ENCODE results near the gene TOP2B.

The TOP2B gene

DNA sequence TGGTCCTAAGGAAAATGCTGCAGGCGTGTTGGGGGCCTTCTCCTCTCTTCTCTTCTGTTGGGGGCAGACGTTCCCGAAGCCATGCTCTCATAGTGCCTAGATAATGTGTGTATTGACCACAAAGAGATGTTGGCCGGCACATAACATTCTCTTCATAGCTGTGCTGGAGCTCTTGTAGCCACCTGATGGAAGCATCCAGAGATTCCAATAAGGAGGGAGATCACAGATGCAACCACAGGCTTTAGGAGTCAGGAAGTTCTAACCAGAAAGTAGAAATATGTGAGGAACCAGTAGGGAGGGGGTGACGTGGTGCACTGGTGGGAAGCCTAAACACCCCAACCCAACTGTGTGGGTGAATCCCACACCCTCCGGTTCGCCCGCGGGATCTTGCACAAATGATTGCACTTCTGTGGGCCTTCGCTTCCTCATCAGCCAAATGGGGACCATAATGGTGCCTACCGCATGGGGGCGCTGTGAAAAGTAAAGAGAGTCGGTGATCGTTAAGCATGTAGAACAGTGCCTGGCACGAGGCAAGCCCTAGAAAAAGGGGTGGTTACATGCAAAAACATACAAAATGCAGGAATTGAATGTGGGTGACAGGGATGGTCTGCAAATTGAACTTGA lies 87.8 kb downstream of the TOP2B start:
- Histone ChIP-seq H3K36me3 (ENCODE audit: insufficient read depth, low read length) (no peaks in the 10 kb centered on the region), H3K9ac (ENCODE audit: low read length) (no peak overlapping the region), H3K9me3 (ENCODE audit: low read length) (no peaks in the 10 kb centered on the region), H3K4me3 (ENCODE audit: low read depth in 1 of 2, low read length in 2 of 2) (no peak overlapping the region), H3K27me3 (ENCODE audit: control insufficient read depth in 1 of 2, insufficient read depth in 2 of 2, low read length in 2 of 2) (no peaks in the 10 kb centered on the region), H3K27ac (ENCODE audit: low read depth, low read length) (no peak overlapping the region), H3K4me1 (ENCODE audit: insufficient read depth, low read length) (no peaks in the 10 kb centered on the region)

GRCh38 chr3:25576146-25576545 lies 88.6 kb downstream of the TOP2B start:
- H3K4me1 ChIP-seq (ENCODE audit: insufficient read depth, low read length), result no peaks in the 10 kb centered on the region
- H3K27ac ChIP-seq (ENCODE audit: low read depth, low read length), result no peak overlapping the region
- H3K36me3 ChIP-seq (ENCODE audit: insufficient read depth, low read length), result peaks cover 3% of the 10 kb centered on the region
- no peak overlapping the region for H3K9ac ChIP-seq (ENCODE audit: low read length)
- no peaks in the 10 kb centered on the region for H3K27me3 ChIP-seq (ENCODE audit: control insufficient read depth in 1 of 2, insufficient read depth in 2 of 2, low read length in 2 of 2)
- no peaks in the 10 kb centered on the region for H3K9me3 ChIP-seq (ENCODE audit: low read length)
- H3K4me3 ChIP-seq (ENCODE audit: low read depth in 1 of 2, low read length in 2 of 2), result no peak overlapping the region

DNA sequence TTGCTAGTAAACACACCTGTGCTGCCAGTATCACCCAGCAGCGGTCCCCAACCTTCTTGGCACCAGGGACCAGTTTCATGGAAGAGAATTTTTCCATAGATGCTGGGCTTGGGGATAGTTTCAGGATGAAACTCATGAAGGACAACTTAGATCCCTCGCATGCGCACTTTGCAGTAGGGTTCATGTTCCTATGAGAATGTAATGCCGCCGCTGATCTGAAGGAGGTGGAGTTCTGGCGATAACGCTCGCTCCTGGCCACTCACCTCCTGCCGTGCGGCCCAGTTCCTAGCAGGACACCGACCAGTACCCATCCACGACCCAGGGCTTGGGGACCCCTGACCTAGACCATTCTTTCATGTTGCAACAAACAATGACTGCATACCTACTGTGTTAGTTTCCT lies 89.7 kb downstream of the TOP2B start:
- H3K27ac ChIP-seq (ENCODE audit: low read depth, low read length), result no peak overlapping the region
- H3K4me1 ChIP-seq (ENCODE audit: insufficient read depth, low read length), result no peaks in the 10 kb centered on the region
- no peaks in the 10 kb centered on the region for H3K9me3 ChIP-seq (ENCODE audit: low read length)

GRCh38 chr3:25574172-25574765 lies 90.4 kb downstream of the TOP2B start:
- Histone ChIP-seq H3K9ac (ENCODE audit: low read length) (no peak overlapping the region), H3K27ac (ENCODE audit: low read depth, low read length) (no peak overlapping the region), H3K4me1 (ENCODE audit: insufficient read depth, low read length) (no peaks in the 10 kb centered on the region), H3K4me3 (ENCODE audit: low read depth in 1 of 2, low read length in 2 of 2) (no peak overlapping the region), H3K36me3 (ENCODE audit: insufficient read depth, low read length) (peaks cover 12% of the 10 kb centered on the region), H3K27me3 (ENCODE audit: control insufficient read depth in 1 of 2, insufficient read depth in 2 of 2, low read length in 2 of 2) (no peaks in the 10 kb centered on the region), H3K9me3 (ENCODE audit: low read length) (no peaks in the 10 kb centered on the region)

More for the DNA sequence above, 89.7 kb downstream of the TOP2B start:
- Histone ChIP-seq H3K27me3 (ENCODE audit: control insufficient read depth in 1 of 2, insufficient read depth in 2 of 2, low read length in 2 of 2) (no peaks in the 10 kb centered on the region), H3K4me3 (ENCODE audit: low read depth in 1 of 2, low read length in 2 of 2) (no peak overlapping the region), H3K36me3 (ENCODE audit: insufficient read depth, low read length) (peaks cover 11% of the 10 kb centered on the region), H3K9ac (ENCODE audit: low read length) (no peak overlapping the region)

- Histone ChIP-seq H3K9me3 (ENCODE audit: low read length) (no peaks in the 10 kb centered on the region), H3K36me3 (ENCODE audit: insufficient read depth, low read length) (peaks cover 12% of the 10 kb centered on the region), H3K27me3 (ENCODE audit: control insufficient read depth in 1 of 2, insufficient read depth in 2 of 2, low read length in 2 of 2) (no peaks in the 10 kb centered on the region), H3K9ac (ENCODE audit: low read length) (no peak overlapping the region), H3K27ac (ENCODE audit: low read depth, low read length) (no peak overlapping the region), H3K4me1 (ENCODE audit: insufficient read depth, low read length) (no peaks in the 10 kb centered on the region), H3K4me3 (ENCODE audit: low read depth in 1 of 2, low read length in 2 of 2) (no peak overlapping the region)
Measured at GRCh38 chr3:25573386-25574171, 91.1 kb downstream of the TOP2B start.

GRCh38 chr3:25572919-25573385 lies 91.8 kb downstream of the TOP2B start:
- no peak overlapping the region for H3K9ac ChIP-seq (ENCODE audit: low read length)
- H3K36me3 ChIP-seq (ENCODE audit: insufficient read depth, low read length), result peaks cover 12% of the 10 kb centered on the region
- no peak overlapping the region for H3K4me3 ChIP-seq (ENCODE audit: low read depth in 1 of 2, low read length in 2 of 2)
- no peaks in the 10 kb centered on the region for H3K27me3 ChIP-seq (ENCODE audit: control insufficient read depth in 1 of 2, insufficient read depth in 2 of 2, low read length in 2 of 2)
- no peaks in the 10 kb centered on the region for H3K9me3 ChIP-seq (ENCODE audit: low read length)
- no peak overlapping the region for H3K27ac ChIP-seq (ENCODE audit: low read depth, low read length)
- H3K4me1 ChIP-seq (ENCODE audit: insufficient read depth, low read length), result no peaks in the 10 kb centered on the region

DNA sequence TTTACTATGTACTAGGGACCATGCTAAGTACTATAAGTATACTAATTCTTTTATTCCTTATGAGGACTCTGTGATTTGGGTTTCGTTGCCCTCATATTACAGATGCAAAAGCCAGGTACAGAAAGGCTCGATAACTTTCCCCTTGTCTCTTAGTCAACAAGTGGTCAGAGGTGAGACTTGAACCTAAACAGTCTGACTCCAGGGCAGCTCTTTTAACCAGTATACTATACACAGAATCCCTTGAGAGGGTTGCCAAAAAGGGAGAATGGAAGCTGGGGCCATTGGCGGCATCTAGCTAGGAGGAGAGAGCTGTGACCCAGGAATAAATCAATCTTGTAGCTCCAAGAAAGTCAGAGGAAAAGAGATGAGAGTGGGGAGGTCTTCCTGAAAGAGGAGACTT lies 92.4 kb downstream of the TOP2B start:
- Histone ChIP-seq H3K4me1 (ENCODE audit: insufficient read depth, low read length) (no peaks in the 10 kb centered on the region), H3K9ac (ENCODE audit: low read length) (no peak overlapping the region), H3K4me3 (ENCODE audit: low read depth in 1 of 2, low read length in 2 of 2) (no peak overlapping the region), H3K36me3 (ENCODE audit: insufficient read depth, low read length) (peaks cover 12% of the 10 kb centered on the region), H3K9me3 (ENCODE audit: low read length) (no peaks in the 10 kb centered on the region), H3K27ac (ENCODE audit: low read depth, low read length) (no peak overlapping the region), H3K27me3 (ENCODE audit: control insufficient read depth in 1 of 2, insufficient read depth in 2 of 2, low read length in 2 of 2) (no peaks in the 10 kb centered on the region)

DNA sequence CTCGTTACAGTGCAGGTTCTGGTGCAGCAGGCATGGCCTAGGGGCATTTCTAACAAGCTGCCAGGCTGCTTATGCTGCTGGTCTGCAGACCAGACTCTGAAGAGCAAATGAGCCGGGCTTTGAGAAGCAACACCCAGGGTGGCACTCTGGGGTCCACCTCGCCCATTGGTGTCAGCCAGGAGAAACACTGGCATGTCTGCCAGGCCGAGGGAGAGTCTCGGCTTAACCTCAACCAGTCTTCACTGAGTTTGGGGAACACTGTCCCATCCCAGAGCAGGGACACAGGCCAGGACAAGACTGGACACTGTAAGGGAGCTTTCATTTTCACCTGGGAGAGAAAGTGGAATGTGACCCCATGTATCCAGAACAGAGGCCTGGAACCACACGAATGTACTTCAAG lies 93.4 kb downstream of the TOP2B start:
- H3K36me3 ChIP-seq (ENCODE audit: insufficient read depth, low read length), result peaks cover 12% of the 10 kb centered on the region
- H3K27me3 ChIP-seq (ENCODE audit: control insufficient read depth in 1 of 2, insufficient read depth in 2 of 2, low read length in 2 of 2), result no peaks in the 10 kb centered on the region
- no peaks in the 10 kb centered on the region for H3K9me3 ChIP-seq (ENCODE audit: low read length)
- no peaks in the 10 kb centered on the region for H3K4me1 ChIP-seq (ENCODE audit: insufficient read depth, low read length)
- no peak overlapping the region for H3K4me3 ChIP-seq (ENCODE audit: low read depth in 1 of 2, low read length in 2 of 2)
- H3K9ac ChIP-seq (ENCODE audit: low read length), result no peak overlapping the region
- no peak overlapping the region for H3K27ac ChIP-seq (ENCODE audit: low read depth, low read length)

DNA sequence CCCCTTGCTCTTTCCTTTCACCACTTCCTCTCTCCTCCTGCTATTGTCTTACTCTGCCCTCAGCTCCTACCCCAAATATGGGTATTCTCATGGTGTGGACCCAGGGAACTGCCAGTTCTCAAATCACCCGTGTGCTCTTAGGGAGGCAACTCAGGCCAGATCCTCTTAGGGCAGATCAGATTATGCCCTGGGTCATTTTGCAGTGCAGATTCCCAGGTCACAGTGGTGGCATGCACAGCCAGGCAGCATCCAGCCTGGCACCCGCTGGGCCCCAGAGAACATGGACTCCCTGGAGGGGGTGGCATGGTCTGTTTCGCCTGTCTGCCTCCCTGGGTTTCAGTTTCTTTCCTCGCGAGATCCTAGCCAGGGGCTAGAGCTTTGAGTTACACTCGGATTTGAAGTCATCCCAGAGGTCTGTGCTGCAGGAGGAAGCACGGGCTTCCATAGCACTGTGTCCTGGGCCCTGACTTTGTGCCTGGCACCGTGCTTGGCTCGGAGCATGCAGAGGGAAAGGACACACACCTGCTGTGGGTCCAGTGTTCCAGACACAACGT lies 96.1 kb downstream of the TOP2B start:
- H3K36me3 ChIP-seq (ENCODE audit: insufficient read depth, low read length), result peaks cover 12% of the 10 kb centered on the region
- no peaks in the 10 kb centered on the region for H3K9me3 ChIP-seq (ENCODE audit: low read length)
- H3K4me1 ChIP-seq (ENCODE audit: insufficient read depth, low read length), result no peaks in the 10 kb centered on the region
- no peak overlapping the region for H3K9ac ChIP-seq (ENCODE audit: low read length)
- H3K4me3 ChIP-seq (ENCODE audit: low read depth in 1 of 2, low read length in 2 of 2), result no peak overlapping the region
- H3K27ac ChIP-seq (ENCODE audit: low read depth, low read length), result no peak overlapping the region
- H3K27me3 ChIP-seq (ENCODE audit: control insufficient read depth in 1 of 2, insufficient read depth in 2 of 2, low read length in 2 of 2), result no peaks in the 10 kb centered on the region

DNA sequence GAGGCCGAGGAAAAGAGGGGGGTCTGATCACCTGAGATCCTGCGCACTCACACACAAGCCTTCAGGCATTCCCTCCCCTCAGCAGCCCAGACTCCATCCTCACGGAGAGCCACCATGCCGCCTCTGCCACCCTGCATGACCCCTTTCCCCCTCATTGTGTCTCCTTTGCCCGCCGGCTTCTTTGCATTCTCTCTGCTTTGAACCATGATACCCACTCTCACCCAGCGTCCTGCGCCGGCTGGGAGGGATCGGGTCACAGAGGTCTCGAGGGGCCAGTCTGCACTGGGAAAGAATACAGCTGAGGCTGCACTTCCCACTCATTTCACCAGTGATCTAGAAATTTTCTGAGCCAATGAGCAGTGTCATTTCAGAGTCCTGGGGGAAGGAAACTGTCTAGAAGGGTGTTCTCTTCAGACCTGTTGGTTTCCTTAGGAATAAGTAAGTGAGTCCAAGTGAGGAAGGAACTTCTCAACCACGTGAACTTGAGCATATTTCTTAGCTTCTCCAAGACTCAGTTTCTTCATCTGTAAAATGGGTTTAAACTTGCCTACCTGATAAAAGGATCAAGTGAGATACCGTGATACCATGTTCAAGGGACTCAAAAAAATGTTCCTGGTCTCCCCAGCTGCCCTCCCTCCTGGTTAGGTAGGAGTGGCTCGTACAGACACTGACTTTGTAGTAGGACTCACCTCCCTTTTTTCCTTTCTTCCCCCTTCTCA lies 96.7 kb downstream of the TOP2B start:
- Histone ChIP-seq H3K36me3 (ENCODE audit: insufficient read depth, low read length) (peaks cover 12% of the 10 kb centered on the region), H3K27me3 (ENCODE audit: control insufficient read depth in 1 of 2, insufficient read depth in 2 of 2, low read length in 2 of 2) (no peaks in the 10 kb centered on the region), H3K27ac (ENCODE audit: low read depth, low read length) (no peak overlapping the region), H3K9me3 (ENCODE audit: low read length) (no peaks in the 10 kb centered on the region), H3K9ac (ENCODE audit: low read length) (no peak overlapping the region), H3K4me3 (ENCODE audit: low read depth in 1 of 2, low read length in 2 of 2) (no peak overlapping the region), H3K4me1 (ENCODE audit: insufficient read depth, low read length) (no peaks in the 10 kb centered on the region)

DNA sequence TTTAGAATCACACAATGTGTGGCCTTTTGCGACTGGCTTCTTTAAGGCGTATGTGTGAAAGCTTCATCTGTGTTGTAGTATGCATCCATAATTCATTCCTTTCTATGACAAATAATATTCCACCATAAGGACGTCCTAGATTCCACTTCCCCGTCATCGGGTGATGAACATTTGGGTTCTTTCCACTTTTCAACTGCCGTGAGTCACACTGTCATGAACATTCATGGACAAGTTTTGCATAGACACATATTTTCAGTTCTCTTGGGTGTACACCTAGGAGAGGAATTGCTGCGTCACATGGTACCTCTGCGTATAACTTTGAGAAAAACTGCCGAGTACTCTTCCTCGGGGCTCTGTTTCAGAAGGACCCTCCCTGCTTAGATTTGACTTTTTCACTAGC lies 97.3 kb downstream of the TOP2B start:
- H3K4me3 ChIP-seq (ENCODE audit: low read depth in 1 of 2, low read length in 2 of 2), result no peak overlapping the region
- no peaks in the 10 kb centered on the region for H3K4me1 ChIP-seq (ENCODE audit: insufficient read depth, low read length)
- no peaks in the 10 kb centered on the region for H3K9me3 ChIP-seq (ENCODE audit: low read length)
- no peaks in the 10 kb centered on the region for H3K27me3 ChIP-seq (ENCODE audit: control insufficient read depth in 1 of 2, insufficient read depth in 2 of 2, low read length in 2 of 2)
- no peak overlapping the region for H3K9ac ChIP-seq (ENCODE audit: low read length)
- peaks cover 12% of the 10 kb centered on the region for H3K36me3 ChIP-seq (ENCODE audit: insufficient read depth, low read length)
- H3K27ac ChIP-seq (ENCODE audit: low read depth, low read length), result no peak overlapping the region
